Measurements from ENCODE around the gene FPR3.

DNA sequence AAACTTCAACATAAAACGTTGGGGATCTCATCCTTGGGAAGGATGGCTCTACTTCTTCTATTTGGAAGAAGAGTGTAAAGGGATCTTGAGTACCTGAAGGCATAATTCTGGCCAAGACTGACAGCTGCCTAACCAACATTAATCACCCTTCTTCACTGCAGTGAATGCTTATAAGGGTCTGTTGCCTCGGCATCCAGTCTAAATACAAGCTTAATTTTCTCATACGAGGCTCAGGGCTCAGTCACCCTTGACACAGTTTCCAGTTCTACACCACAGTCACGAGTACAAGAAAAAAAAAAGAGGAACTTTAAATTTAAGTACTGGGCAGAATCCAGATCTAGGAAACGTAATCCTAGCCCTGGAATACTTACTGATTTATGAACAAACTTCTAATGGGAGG is 9.0 kb downstream of the FPR3 start:
- TF ChIP-seq POLR2A (IDR thresholded peaks at IDR 0.05): no peak
- TF ChIP-seq, protein P1, sequence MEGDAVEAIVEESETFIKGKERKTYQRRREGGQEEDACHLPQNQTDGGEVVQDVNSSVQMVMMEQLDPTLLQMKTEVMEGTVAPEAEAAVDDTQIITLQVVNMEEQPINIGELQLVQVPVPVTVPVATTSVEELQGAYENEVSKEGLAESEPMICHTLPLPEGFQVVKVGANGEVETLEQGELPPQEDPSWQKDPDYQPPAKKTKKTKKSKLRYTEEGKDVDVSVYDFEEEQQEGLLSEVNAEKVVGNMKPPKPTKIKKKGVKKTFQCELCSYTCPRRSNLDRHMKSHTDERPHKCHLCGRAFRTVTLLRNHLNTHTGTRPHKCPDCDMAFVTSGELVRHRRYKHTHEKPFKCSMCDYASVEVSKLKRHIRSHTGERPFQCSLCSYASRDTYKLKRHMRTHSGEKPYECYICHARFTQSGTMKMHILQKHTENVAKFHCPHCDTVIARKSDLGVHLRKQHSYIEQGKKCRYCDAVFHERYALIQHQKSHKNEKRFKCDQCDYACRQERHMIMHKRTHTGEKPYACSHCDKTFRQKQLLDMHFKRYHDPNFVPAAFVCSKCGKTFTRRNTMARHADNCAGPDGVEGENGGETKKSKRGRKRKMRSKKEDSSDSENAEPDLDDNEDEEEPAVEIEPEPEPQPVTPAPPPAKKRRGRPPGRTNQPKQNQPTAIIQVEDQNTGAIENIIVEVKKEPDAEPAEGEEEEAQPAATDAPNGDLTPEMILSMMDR (IDR thresholded peaks at IDR 0.05): no peak

All from adrenal gland (tissue), 5 donors.